Natural killer cell (primary cell): ENCODE results near the gene TESK1. TPM values are rescaled to one million over a fixed set of nuclear protein-coding genes. Genes with fewer than 3 reads are reported as not detected.
"Not testable (repeated sequence)": the region's sequence is repeated elsewhere in the genome, so short reads cannot be mapped to it uniquely, and the experiment has no call there.

Source experiments
- ATAC-seq, 3 donors: fragments of 150-1000 bp in 2 of 3; fragments of 200-7000 bp in 1 of 3; cut with Tn5 transposase; 1 replicate in 1 of 3; 2 replicates in 2 of 3; pipeline ENCODE4 v1.10.0; 2021; ENCODE audit warnings: mild to moderate bottlenecking in 2 of 3, moderate library complexity in 2 of 3
- DNase-seq, 2 donors: peaks; one replicate each; pipeline versions ENCODE4 v3.0.0 to v3.0.0-alpha.2; 2013 to 2021; ENCODE audit warnings: mixed read lengths in 1 of 2
- H3K27ac ChIP-seq: one replicate; pipeline ENCODE4 v1.5.1; 2013; ENCODE audit warnings: mild to moderate bottlenecking, low read length
- H3K27me3 ChIP-seq: one replicate; pipeline ENCODE4 v1.6.1; 2013; ENCODE audit warnings: low read length; ENCODE audit not compliant: control insufficient read depth, insufficient read depth
- H3K36me3 ChIP-seq: one replicate; pipeline ENCODE4 v1.6.1; 2013; ENCODE audit warnings: low read length; ENCODE audit not compliant: control insufficient read depth, insufficient read depth
- H3K4me1 ChIP-seq: one replicate; pipeline ENCODE4 v1.6.1; 2013; ENCODE audit warnings: low read length; ENCODE audit not compliant: control insufficient read depth, insufficient read depth
- H3K4me3 ChIP-seq: one replicate; pipeline ENCODE4 v1.5.1; 2013; ENCODE audit warnings: low read length
- H3K9me3 ChIP-seq: one replicate; pipeline ENCODE4 v1.6.1; 2013; ENCODE audit warnings: low read length; ENCODE audit not compliant: control insufficient read depth, insufficient read depth
- H3K27ac Mint-ChIP-seq, 2 donors: one replicate each; pipeline ENCODE4 v1.8.0; 2022; ENCODE audit warnings: mild to moderate bottlenecking in 2 of 2, mixed read lengths in 2 of 2, moderate library complexity in 1 of 2
- H3K27me3 Mint-ChIP-seq, 2 donors: one replicate each; pipeline ENCODE4 v1.8.0; 2022; ENCODE audit warnings: low read depth in 2 of 2, mixed read lengths in 2 of 2
- H3K36me3 Mint-ChIP-seq: one replicate; pipeline ENCODE4 v1.8.0; 2022; ENCODE audit warnings: mixed read lengths
- H3K4me1 Mint-ChIP-seq, 2 donors: one replicate each; pipeline ENCODE4 v1.8.0; 2022; ENCODE audit warnings: mixed read lengths in 2 of 2
- H3K4me3 Mint-ChIP-seq: one replicate; pipeline ENCODE4 v1.8.0; 2022; ENCODE audit warnings: mild to moderate bottlenecking, moderate library complexity, mixed read lengths
- H3K9me3 Mint-ChIP-seq, 2 donors: one replicate each; pipeline ENCODE4 v1.8.0; 2022; ENCODE audit warnings: mixed read lengths in 2 of 2
- WGBS: methylation state at CpG from one replicate; pipeline ENCODE4 v1.1.7; 2013; ENCODE audit warnings: missing lambda C conversion rate; ENCODE audit not compliant: insufficient coverage; 5-methylcytosine and 5-hydroxymethylcytosine counted together
- intact Hi-C: fragments of 100-400 bp; cut with micrococcal nuclease; formaldehyde crosslinking; loops from one replicate; pipeline ENCODE4 v1.14.2; 2022
- total RNA-seq, 4 donors: library from RNA; stranded (reverse); fragments of 120-200 nt in 1 of 4; gene quantifications; one replicate each; pipeline versions ENCODE4 v1.2.3 to v1.2.4, GENCODE V29; 2013 to 2022
- TF ChIP-seq, protein P1 (sequence below): fragments of 200-600 bp; IDR thresholded peaks from one replicate; pipeline ENCODE4 v1.8.0; 2022; ENCODE audit warnings: antibody characterized with exemption

TESK1 gene
- total RNA-seq, 3 donors from 2014 or later (not counting 1 experiment from before 2014, with no cell fraction given) = 40.7 to 72.5 (median 47.5) TPM

DNA sequence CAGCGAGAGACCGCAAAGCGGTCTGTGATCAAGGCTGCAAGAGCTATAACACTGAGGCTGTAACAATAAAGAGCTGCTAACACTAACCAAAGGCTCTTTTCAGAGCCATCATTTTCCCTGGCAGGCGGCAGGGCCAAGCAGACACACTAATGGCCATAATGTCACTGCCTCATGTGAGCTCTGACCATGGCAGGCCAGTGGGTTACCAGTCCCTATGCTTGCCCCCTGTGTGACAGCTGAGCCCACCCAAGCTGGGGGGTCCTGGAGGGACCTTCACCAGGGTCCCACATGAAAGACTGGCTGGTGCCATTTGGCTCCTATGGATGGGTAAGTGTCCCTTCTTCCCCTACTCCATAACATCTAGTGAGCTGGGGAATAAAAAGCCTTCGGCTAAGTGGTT is 29.6 kb upstream of the TESK1 start:
- intact Hi-C loops = no loop called here
- DNase-seq = no peak
- H3K4me1 Mint-ChIP-seq = peaks cover 8% of the 10 kb centered on the region in 2 donors
- H3K27ac ChIP-seq = no peak overlapping the region
- no peaks in the 10 kb centered on the region for H3K27me3 Mint-ChIP-seq
- peaks cover 5 to 7% of the 10 kb centered on the region in 2 donors for H3K9me3 Mint-ChIP-seq
- H3K4me1 ChIP-seq = peaks cover 9% of the 10 kb centered on the region
- no peak for ATAC-seq
- no peak overlapping the region for H3K4me3 Mint-ChIP-seq
- H3K36me3 ChIP-seq = no peaks in the 10 kb centered on the region
- H3K36me3 Mint-ChIP-seq = peaks cover 12% of the 10 kb centered on the region
- no peak overlapping the region for H3K27ac Mint-ChIP-seq
- H3K27me3 ChIP-seq = no peaks in the 10 kb centered on the region
- H3K9me3 ChIP-seq = peaks cover 15% of the 10 kb centered on the region
- no peak overlapping the region for H3K4me3 ChIP-seq
- TF ChIP-seq, protein P1, sequence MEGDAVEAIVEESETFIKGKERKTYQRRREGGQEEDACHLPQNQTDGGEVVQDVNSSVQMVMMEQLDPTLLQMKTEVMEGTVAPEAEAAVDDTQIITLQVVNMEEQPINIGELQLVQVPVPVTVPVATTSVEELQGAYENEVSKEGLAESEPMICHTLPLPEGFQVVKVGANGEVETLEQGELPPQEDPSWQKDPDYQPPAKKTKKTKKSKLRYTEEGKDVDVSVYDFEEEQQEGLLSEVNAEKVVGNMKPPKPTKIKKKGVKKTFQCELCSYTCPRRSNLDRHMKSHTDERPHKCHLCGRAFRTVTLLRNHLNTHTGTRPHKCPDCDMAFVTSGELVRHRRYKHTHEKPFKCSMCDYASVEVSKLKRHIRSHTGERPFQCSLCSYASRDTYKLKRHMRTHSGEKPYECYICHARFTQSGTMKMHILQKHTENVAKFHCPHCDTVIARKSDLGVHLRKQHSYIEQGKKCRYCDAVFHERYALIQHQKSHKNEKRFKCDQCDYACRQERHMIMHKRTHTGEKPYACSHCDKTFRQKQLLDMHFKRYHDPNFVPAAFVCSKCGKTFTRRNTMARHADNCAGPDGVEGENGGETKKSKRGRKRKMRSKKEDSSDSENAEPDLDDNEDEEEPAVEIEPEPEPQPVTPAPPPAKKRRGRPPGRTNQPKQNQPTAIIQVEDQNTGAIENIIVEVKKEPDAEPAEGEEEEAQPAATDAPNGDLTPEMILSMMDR = no peak
- 95% methylated on average over 5 of the region's 5 CpGs for WGBS

DNA sequence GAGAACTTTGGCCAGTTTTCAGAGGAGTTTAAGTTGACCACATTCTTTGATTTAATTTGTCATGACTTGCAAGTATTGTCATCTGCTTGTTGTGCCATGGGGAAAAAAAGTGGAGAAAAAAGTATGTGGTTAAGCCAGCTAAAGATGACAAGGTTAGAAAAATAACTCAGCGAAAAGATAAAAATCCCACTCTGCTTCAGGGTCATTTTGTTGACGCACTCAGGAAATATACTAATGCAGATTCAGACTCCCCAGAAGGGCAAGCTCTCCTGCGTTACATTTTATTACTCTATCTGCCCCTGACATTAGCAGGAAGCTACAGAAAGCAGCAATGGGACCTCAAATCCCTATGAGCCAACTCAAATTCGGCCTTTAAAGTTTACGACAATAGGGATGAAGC is 27.6 kb upstream of the TESK1 start:
- ATAC-seq = no peak

DNA sequence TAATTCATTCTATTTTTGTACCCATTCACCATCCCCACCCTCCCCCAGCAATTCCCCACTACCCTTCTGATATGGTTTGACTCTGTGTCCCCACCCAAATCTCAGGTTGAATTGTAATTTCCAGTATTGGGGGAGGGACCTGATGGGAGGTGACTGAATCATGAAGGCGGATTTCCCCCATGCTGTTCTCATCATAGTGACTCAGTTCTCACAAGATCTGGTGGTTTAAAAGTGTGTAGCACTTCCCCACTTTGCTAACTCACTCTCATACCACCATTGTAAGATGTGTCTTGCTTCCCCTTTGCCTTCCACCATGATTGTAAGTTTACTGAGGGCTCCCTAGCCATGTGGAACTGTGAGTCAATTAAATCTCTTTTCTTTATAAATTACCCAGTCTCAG is 25.9 kb upstream of the TESK1 start:
- WGBS = 100% methylated on average over 1 of the region's 1 CpG
- Histone ChIP-seq H3K4me1 (no peaks in the 10 kb centered on the region), H3K27me3 (no peaks in the 10 kb centered on the region), H3K9me3 (peaks cover 19% of the 10 kb centered on the region), H3K27ac (no peak overlapping the region), H3K36me3 (no peaks in the 10 kb centered on the region), H3K4me3 (no peak overlapping the region)
- Mint-ChIP-seq H3K27me3 (no peaks in the 10 kb centered on the region), H3K9me3 (peaks cover 7% of the 10 kb centered on the region in 2 donors), H3K27ac (no peak overlapping the region), H3K36me3 (peaks cover 12% of the 10 kb centered on the region), H3K4me3 (no peak overlapping the region), H3K4me1 (no peaks in the 10 kb centered on the region)
- intact Hi-C loops = no loop called here
- DNase-seq (no peak), ATAC-seq (peak in 1 of 3 donors; percentile 9)
- TF ChIP-seq, protein P1 = no peak

More for the DNA sequence above, 27.6 kb upstream of the TESK1 start:
- Histone ChIP-seq H3K27me3 (no peaks in the 10 kb centered on the region), H3K27ac (no peak overlapping the region), H3K36me3 (no peaks in the 10 kb centered on the region), H3K4me3 (no peak overlapping the region), H3K9me3 (peaks cover 19% of the 10 kb centered on the region), H3K4me1 (no peaks in the 10 kb centered on the region)
- no peak overlapping the region for H3K27ac Mint-ChIP-seq
- no peak overlapping the region for H3K4me3 Mint-ChIP-seq
- peaks cover 7% of the 10 kb centered on the region in 2 donors for H3K9me3 Mint-ChIP-seq
- H3K4me1 Mint-ChIP-seq = no peaks in the 10 kb centered on the region
- WGBS = 78% methylated on average over 5 of the region's 5 CpGs
- H3K36me3 Mint-ChIP-seq = peaks cover 12% of the 10 kb centered on the region
- TF ChIP-seq, protein P1 = no peak
- intact Hi-C loops = no loop called here
- DNase-seq = no peak
- no peaks in the 10 kb centered on the region for H3K27me3 Mint-ChIP-seq

DNA sequence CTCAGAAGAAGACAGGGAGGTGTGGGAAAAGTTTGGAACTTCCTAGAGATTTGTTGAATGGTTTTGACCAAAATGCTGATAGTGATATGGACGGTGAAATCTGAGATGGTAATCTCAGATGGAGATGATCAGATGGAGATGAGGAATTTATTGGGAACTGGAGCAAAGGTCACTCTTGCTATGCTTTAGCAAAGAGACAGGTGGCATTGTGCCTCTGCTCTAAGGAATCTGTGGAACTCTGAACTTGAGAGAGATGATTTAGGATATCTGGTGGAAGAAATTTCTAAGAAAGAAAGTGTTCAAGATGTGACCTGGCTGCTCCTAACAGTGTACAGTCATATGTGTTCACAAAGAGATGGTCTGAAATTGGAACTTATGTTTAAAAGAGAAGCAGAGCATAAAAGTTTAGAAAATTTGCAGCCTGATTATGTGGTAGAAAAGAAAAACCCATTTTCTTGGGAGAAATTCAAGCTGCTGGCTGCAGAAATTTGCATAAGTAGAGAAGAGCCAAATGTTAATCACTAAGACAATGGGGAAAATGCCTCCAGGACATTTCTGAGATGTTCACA is 25.3 kb upstream of the TESK1 start:
- intact Hi-C loops, H3K27me3 ChIP-seq, DNase-seq, ATAC-seq, H3K4me1 Mint-ChIP-seq, H3K4me1 ChIP-seq, H3K4me3 Mint-ChIP-seq, H3K27me3 Mint-ChIP-seq, H3K27ac ChIP-seq, H3K9me3 Mint-ChIP-seq, H3K36me3 ChIP-seq, H3K27ac Mint-ChIP-seq, H3K4me3 ChIP-seq: not testable (repeated sequence)
- peaks cover 19% of the 10 kb centered on the region for H3K9me3 ChIP-seq
- H3K36me3 Mint-ChIP-seq = peaks cover 12% of the 10 kb centered on the region
- 98% methylated on average over 1 of the region's 1 CpG for WGBS

DNA sequence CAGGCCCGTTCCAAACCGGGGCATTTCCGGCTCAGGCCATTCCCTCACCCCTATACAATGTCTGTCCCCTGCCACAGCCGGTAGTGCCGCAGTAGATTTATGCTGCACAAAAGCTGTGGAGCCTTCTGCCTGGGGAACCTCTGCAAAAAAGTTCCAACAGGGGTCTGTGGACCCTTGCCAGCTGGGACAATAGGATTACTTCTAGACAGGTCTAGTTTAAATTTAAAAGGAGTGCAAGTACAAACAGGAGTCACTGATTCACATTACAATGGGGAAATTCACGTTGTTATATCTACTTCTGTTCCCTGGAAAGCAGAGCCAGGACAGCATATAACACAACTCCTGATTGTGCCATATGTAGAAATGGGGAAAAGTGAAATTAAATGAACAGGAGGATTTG is 21.5 kb upstream of the TESK1 start:
- H3K27ac ChIP-seq, H3K4me3 ChIP-seq, H3K4me1 ChIP-seq, ATAC-seq, intact Hi-C loops, H3K36me3 ChIP-seq, DNase-seq, H3K27me3 ChIP-seq, H3K27ac Mint-ChIP-seq, H3K4me3 Mint-ChIP-seq, H3K4me1 Mint-ChIP-seq, H3K27me3 Mint-ChIP-seq: not testable (repeated sequence)
- Mint-ChIP-seq H3K9me3 (peaks cover 7 to 10% of the 10 kb centered on the region in 2 donors), H3K36me3 (peaks cover 12% of the 10 kb centered on the region)
- H3K9me3 ChIP-seq = peaks cover 27% of the 10 kb centered on the region
- WGBS = 77% methylated on average over 6 of the region's 6 CpGs

DNA sequence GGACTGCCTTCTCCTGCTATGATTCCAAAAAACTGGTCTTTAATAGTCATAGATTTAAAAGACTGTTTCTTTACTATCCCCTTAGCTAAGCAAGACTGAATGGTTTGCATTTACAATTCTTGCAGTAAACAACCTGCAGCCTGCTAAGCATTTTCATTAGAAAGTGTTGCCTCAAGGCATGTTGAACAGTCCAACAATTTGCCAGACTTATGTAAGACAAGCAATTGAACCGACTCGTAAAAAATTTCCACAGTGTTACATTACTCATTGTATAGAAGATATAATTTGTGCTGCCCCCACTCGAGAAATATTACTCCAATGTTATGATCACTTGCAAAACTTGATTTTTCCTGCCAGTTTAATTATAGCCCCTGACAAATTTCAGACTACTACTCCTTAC is 20.4 kb upstream of the TESK1 start:
- H3K4me1 Mint-ChIP-seq, H3K27me3 Mint-ChIP-seq, H3K27ac ChIP-seq, H3K4me1 ChIP-seq, H3K9me3 Mint-ChIP-seq, H3K4me3 Mint-ChIP-seq, H3K36me3 ChIP-seq, H3K4me3 ChIP-seq, H3K36me3 Mint-ChIP-seq, intact Hi-C loops, H3K27ac Mint-ChIP-seq, DNase-seq, H3K27me3 ChIP-seq, ATAC-seq: not testable (repeated sequence)
- WGBS = 85% methylated on average over 3 of the region's 3 CpGs
- H3K9me3 ChIP-seq = peaks cover 19% of the 10 kb centered on the region
